ENCODE data around the gene OPTC.
"Not testable (repeated sequence)": the region's sequence is repeated elsewhere in the genome, so short reads cannot be mapped to it uniquely, and the experiment has no call there.

Gene OPTC

GRCh38 chr1:203465146-203465798, 28.7 kb upstream of the OPTC start:
- no peak for DNase-seq (ENCODE audit: low spot score)

- no peak for DNase-seq (ENCODE audit: low spot score)
Observed at GRCh38 chr1:203465948-203466347, 28.0 kb upstream of the OPTC start.

- DNase-seq (ENCODE audit: low spot score) = not testable (repeated sequence)
Observed at GRCh38 chr1:203466906-203467549, 26.9 kb upstream of the OPTC start.

GRCh38 chr1:203467550-203467921, 26.4 kb upstream of the OPTC start:
- no peak for DNase-seq (ENCODE audit: low spot score)

GRCh38 chr1:203468326-203468725, 25.6 kb upstream of the OPTC start:
- no peak for DNase-seq (ENCODE audit: low spot score)

GRCh38 chr1:203470240-203470639, 23.7 kb upstream of the OPTC start:
- DNase-seq (ENCODE audit: low spot score) = no peak

GRCh38 chr1:203471841-203472240, 22.1 kb upstream of the OPTC start:
- DNase-seq (ENCODE audit: low spot score) = no peak

- no peak for DNase-seq (ENCODE audit: low spot score)
Observed at GRCh38 chr1:203473281-203473680, 20.7 kb upstream of the OPTC start.

GRCh38 chr1:203473781-203474305, 20.1 kb upstream of the OPTC start:
- DNase-seq (ENCODE audit: low spot score) = no peak

GRCh38 chr1:203475012-203475981, 18.7 kb upstream of the OPTC start, which contains the start of gene PRELP:
PRELP (plus strand) TSS chr1:203475806; CDS start chr1:203483185, 7,379 bp downstream.
- no peak for DNase-seq (ENCODE audit: low spot score)

- no peak for DNase-seq (ENCODE audit: low spot score)
Observed at GRCh38 chr1:203476216-203476814, 17.6 kb upstream of the OPTC start.

- DNase-seq (ENCODE audit: low spot score) = no peak
Observed at GRCh38 chr1:203477748-203478147, 16.2 kb upstream of the OPTC start.

- no peak for DNase-seq (ENCODE audit: low spot score)
Observed at GRCh38 chr1:203478231-203478630, 15.7 kb upstream of the OPTC start.

- DNase-seq (ENCODE audit: low spot score) = no peak
Observed at GRCh38 chr1:203478986-203479385, 15.0 kb upstream of the OPTC start.

GRCh38 chr1:203479646-203480045, 14.3 kb upstream of the OPTC start:
- no peak for DNase-seq (ENCODE audit: low spot score)

GRCh38 chr1:203480084-203480483, 13.9 kb upstream of the OPTC start:
- DNase-seq (ENCODE audit: low spot score) = no peak

GRCh38 chr1:203480525-203481084, 13.3 kb upstream of the OPTC start:
- DNase-seq (ENCODE audit: low spot score) = peak; percentile 10

- no peak for DNase-seq (ENCODE audit: low spot score)
Observed at GRCh38 chr1:203481196-203481595, 12.8 kb upstream of the OPTC start.

GRCh38 chr1:203486618-203487370, 7.2 kb upstream of the OPTC start:
- DNase-seq (ENCODE audit: low spot score) = no peak

GRCh38 chr1:203488539-203488938, 5.4 kb upstream of the OPTC start:
- no peak for DNase-seq (ENCODE audit: low spot score)

GRCh38 chr1:203490607-203491006, 3.3 kb upstream of the OPTC start:
- no peak for DNase-seq (ENCODE audit: low spot score)

Measured in hematopoietic multipotent progenitor cell treated with erythropoietin and hydrocortisone succinate and interleukin-3 and kit ligand, for 15 days (in vitro differentiated cells).